ENCODE data around the gene GJB4.

GJB4 gene

GRCh38 chr1:34778381-34778780 lies 18.8 kb downstream of the GJB4 start:
- peaks cover 0 to 1% of the 10 kb centered on the region in 2 donors for H3K4me1 Mint-ChIP-seq
- H3K4me3 Mint-ChIP-seq: no peak overlapping the region
- no peak for ATAC-seq (replicated peaks)
- no peak overlapping the region for H3K27ac Mint-ChIP-seq
- H3K36me3 Mint-ChIP-seq: no peaks in the 10 kb centered on the region
- DNase-seq: no peak
- no peaks in the 10 kb centered on the region for H3K9me3 Mint-ChIP-seq
- peaks cover 37 to 45% of the 10 kb centered on the region in 2 donors for H3K27me3 Mint-ChIP-seq

GRCh38 chr1:34779005-34779404 lies 19.5 kb downstream of the GJB4 start:
- Mint-ChIP-seq H3K36me3 (no peaks in the 10 kb centered on the region), H3K4me3 (no peak overlapping the region), H3K4me1 (peaks cover 0 to 1% of the 10 kb centered on the region in 2 donors), H3K27me3 (peaks cover 38 to 51% of the 10 kb centered on the region in 2 donors), H3K9me3 (no peaks in the 10 kb centered on the region), H3K27ac (no peak overlapping the region)
- ATAC-seq (replicated peaks) (no peak), DNase-seq (no peak)

- Mint-ChIP-seq H3K4me3 (no peak overlapping the region), H3K4me1 (peaks cover 0 to 1% of the 10 kb centered on the region in 2 donors), H3K36me3 (no peaks in the 10 kb centered on the region), H3K27ac (no peak overlapping the region), H3K27me3 (peaks cover 38 to 55% of the 10 kb centered on the region in 2 donors), H3K9me3 (no peaks in the 10 kb centered on the region)
- ATAC-seq (replicated peaks): no peak
- no peak for DNase-seq
These were observed 20.0 kb downstream of the GJB4 start for GRCh38 chr1:34779526-34779925.

GRCh38 chr1:34779962-34780361 lies 20.4 kb downstream of the GJB4 start:
- no peak for ATAC-seq (replicated peaks)
- no peaks in the 10 kb centered on the region for H3K36me3 Mint-ChIP-seq
- H3K4me1 Mint-ChIP-seq: peaks cover 0 to 1% of the 10 kb centered on the region in 2 donors
- no peak for DNase-seq
- H3K9me3 Mint-ChIP-seq: no peaks in the 10 kb centered on the region
- no peak overlapping the region for H3K4me3 Mint-ChIP-seq
- no peak overlapping the region for H3K27ac Mint-ChIP-seq
- peaks cover 40 to 60% of the 10 kb centered on the region in 2 donors for H3K27me3 Mint-ChIP-seq

GRCh38 chr1:34780528-34780927 lies 21.0 kb downstream of the GJB4 start:
- Mint-ChIP-seq H3K27ac (no peak overlapping the region), H3K9me3 (no peaks in the 10 kb centered on the region), H3K36me3 (no peaks in the 10 kb centered on the region), H3K4me1 (peaks cover 0 to 1% of the 10 kb centered on the region in 2 donors), H3K27me3 (peaks cover 45 to 65% of the 10 kb centered on the region in 2 donors), H3K4me3 (no peak overlapping the region)
- DNase-seq (no peak), ATAC-seq (replicated peaks) (no peak)

- DNase-seq (no peak), ATAC-seq (replicated peaks) (peak; percentile 40 to 46)
- peak within 1 kb of the TSS in 1 of 2 donors; percentile 23 for H3K4me3 Mint-ChIP-seq
- H3K27ac Mint-ChIP-seq: no peak within 1 kb of the TSS
- no peaks in the 10 kb centered on the region for H3K9me3 Mint-ChIP-seq
- peaks cover under 1 to 3% of the 10 kb centered on the region in 2 donors for H3K4me1 Mint-ChIP-seq
- no peaks in the 10 kb centered on the region for H3K36me3 Mint-ChIP-seq
- H3K27me3 Mint-ChIP-seq: peaks cover 48 to 68% of the 10 kb centered on the region in 2 donors
These were observed 21.7 kb downstream of the GJB4 start, which contains the start of gene GJB3 for GRCh38 chr1:34781071-34781843. GJB3 (plus strand) TSS chr1:34781214; CDS start chr1:34784763, 3,549 bp downstream.

GRCh38 chr1:34781844-34782391 lies 22.4 kb downstream of the GJB4 start:
- H3K36me3 Mint-ChIP-seq: no peaks in the 10 kb centered on the region
- no peak for DNase-seq
- peak overlapping the region in 1 of 2 donors; percentile 20 for H3K4me3 Mint-ChIP-seq

GRCh38 chr1:34784751-34785221 lies 25.2 kb downstream of the GJB4 start:
- H3K27ac Mint-ChIP-seq: no peak overlapping the region
- H3K27me3 Mint-ChIP-seq: peaks cover 39 to 55% of the 10 kb centered on the region in 2 donors
- no peaks in the 10 kb centered on the region for H3K36me3 Mint-ChIP-seq
- peaks cover 8 to 10% of the 10 kb centered on the region in 2 donors for H3K4me1 Mint-ChIP-seq
- DNase-seq (no peak), ATAC-seq (replicated peaks) (no peak)
- no peaks in the 10 kb centered on the region for H3K9me3 Mint-ChIP-seq
- H3K4me3 Mint-ChIP-seq: no peak overlapping the region

More at GRCh38 chr1:34781844-34782391, 22.4 kb downstream of the GJB4 start:
- H3K27ac Mint-ChIP-seq: no peak overlapping the region
- H3K27me3 Mint-ChIP-seq: peaks cover 55 to 74% of the 10 kb centered on the region in 2 donors
- ATAC-seq (replicated peaks): no peak
- peaks cover 6 to 8% of the 10 kb centered on the region in 2 donors for H3K4me1 Mint-ChIP-seq
- no peaks in the 10 kb centered on the region for H3K9me3 Mint-ChIP-seq

GRCh38 chr1:34785231-34785874 lies 25.8 kb downstream of the GJB4 start:
- Mint-ChIP-seq H3K36me3 (no peaks in the 10 kb centered on the region), H3K27ac (no peak overlapping the region), H3K4me3 (no peak overlapping the region), H3K4me1 (peaks cover 8 to 14% of the 10 kb centered on the region in 2 donors), H3K27me3 (peaks cover 38 to 57% of the 10 kb centered on the region in 2 donors), H3K9me3 (no peaks in the 10 kb centered on the region)
- ATAC-seq (replicated peaks) (no peak), DNase-seq (no peak)

- Mint-ChIP-seq H3K27me3 (peaks cover 44 to 63% of the 10 kb centered on the region in 2 donors), H3K4me1 (peaks cover 8 to 14% of the 10 kb centered on the region in 2 donors), H3K27ac (no peak overlapping the region), H3K36me3 (no peaks in the 10 kb centered on the region), H3K4me3 (no peak overlapping the region), H3K9me3 (no peaks in the 10 kb centered on the region)
- ATAC-seq (replicated peaks): no peak
- no peak for DNase-seq
These were observed 26.4 kb downstream of the GJB4 start for GRCh38 chr1:34785875-34786470.

GRCh38 chr1:34786521-34787325 lies 27.2 kb downstream of the GJB4 start:
- H3K9me3 Mint-ChIP-seq: no peaks in the 10 kb centered on the region
- no peak overlapping the region for H3K27ac Mint-ChIP-seq
- peaks cover 48 to 66% of the 10 kb centered on the region in 2 donors for H3K27me3 Mint-ChIP-seq
- ATAC-seq (replicated peaks) (peak; percentile 88 to 94), DNase-seq (peak; percentile 50)
- no peaks in the 10 kb centered on the region for H3K36me3 Mint-ChIP-seq
- H3K4me1 Mint-ChIP-seq: peaks cover 7 to 14% of the 10 kb centered on the region in 2 donors
- no peak overlapping the region for H3K4me3 Mint-ChIP-seq

- Mint-ChIP-seq H3K9me3 (no peaks in the 10 kb centered on the region), H3K27me3 (peaks cover 48 to 65% of the 10 kb centered on the region in 2 donors), H3K4me3 (no peak overlapping the region), H3K4me1 (peaks cover 15 to 22% of the 10 kb centered on the region in 2 donors), H3K36me3 (no peaks in the 10 kb centered on the region), H3K27ac (no peak overlapping the region)
- ATAC-seq (replicated peaks): no peak
- DNase-seq: no peak
These were observed 28.2 kb downstream of the GJB4 start for GRCh38 chr1:34787461-34788420.

- peaks cover 39 to 46% of the 10 kb centered on the region in 2 donors for H3K27me3 Mint-ChIP-seq
- no peaks in the 10 kb centered on the region for H3K9me3 Mint-ChIP-seq
- H3K4me3 Mint-ChIP-seq: no peak overlapping the region
- peaks cover 5 to 11% of the 10 kb centered on the region in 2 donors for H3K36me3 Mint-ChIP-seq
- no peak for DNase-seq
- no peak for ATAC-seq (replicated peaks)
- peaks cover 15 to 22% of the 10 kb centered on the region in 2 donors for H3K4me1 Mint-ChIP-seq
- H3K27ac Mint-ChIP-seq: no peak overlapping the region
These were observed 31.4 kb downstream of the GJB4 start for GRCh38 chr1:34790985-34791384.

Data from stimulated activated naive B cell treated with anti-CD40 and anti-IgM and Interleukin-4, amounts not matched to agents 10 μg/mL and 1 μg/mL and 100 μg/mL, for 72 hours (primary cell).